H1 (cell line): ENCODE results near the gene NFKB1. TPM values are rescaled to one million over a fixed set of nuclear protein-coding genes. Genes with fewer than 3 reads are reported as not detected.

Experiments used
- CTCF ChIA-PET: fragments of 300-600 bp; sonication (Branson Sonifier 250); formaldehyde crosslinking; loops from one replicate; lab custom pipeline; 2021; ENCODE audit not compliant: partially characterized antibody; lab: Charles Lee
- POLR2A ChIA-PET: fragments of 300-600 bp; sonication (Branson Sonifier 250); formaldehyde crosslinking; loops from one replicate; lab custom pipeline; 2021; ENCODE audit warnings: inconsistent platforms; ENCODE audit not compliant: partially characterized antibody; lab: Charles Lee
- DNase-seq, 2 experiments: peaks; one replicate each; pipeline versions ENCODE4 v3.0.0 to v3.0.0-alpha.2; 2010 to 2022; ENCODE audit warnings: low spot score in 2 of 2, low read depth in 1 of 2, mixed read lengths in 1 of 2
- FAIRE-seq: peaks from 2 replicates; lab custom pipeline; 2011; peaks lifted over from hg19 to GRCh38; lab: Jason Lieb, UNC
- H2AFZ ChIP-seq: 2 replicates; pipeline ENCODE4 v1.8.1; 2012; ENCODE audit warnings: low read length, inconsistent platforms
- H2AK5ac ChIP-seq: 2 replicates; pipeline ENCODE4 v1.6.1; 2013; ENCODE audit warnings: low read depth, low read length
- H2BK120ac ChIP-seq: replicated peaks from 2 replicates; pipeline ENCODE3; 2013; ENCODE audit warnings: low read depth, low read length, inconsistent platforms
- H2BK12ac ChIP-seq: 2 replicates; pipeline ENCODE4 v1.6.1; 2013; ENCODE audit warnings: low read depth, low read length
- H2BK15ac ChIP-seq: 2 replicates; pipeline ENCODE4 v1.6.1; 2013; ENCODE audit warnings: low read length
- H2BK20ac ChIP-seq: 2 replicates; pipeline ENCODE4 v1.6.1; 2013; ENCODE audit warnings: low read length
- H2BK5ac ChIP-seq: 2 replicates; pipeline ENCODE4 v1.6.1; 2013; ENCODE audit warnings: low read depth, low read length
- H3K14ac ChIP-seq: 2 replicates; pipeline ENCODE4 v1.6.1; 2013; ENCODE audit warnings: inconsistent platforms; ENCODE audit not compliant: insufficient read length
- H3K18ac ChIP-seq: 2 replicates; pipeline ENCODE4 v1.6.1; 2013; ENCODE audit warnings: low read length; ENCODE audit errors: extremely low read depth
- H3K23ac ChIP-seq: 2 replicates; pipeline ENCODE4 v1.6.1; 2013; ENCODE audit warnings: inconsistent platforms; ENCODE audit not compliant: insufficient read length
- H3K23me2 ChIP-seq: 2 replicates; pipeline ENCODE4 v1.6.1; 2013; ENCODE audit warnings: low read depth, low read length
- H3K27ac ChIP-seq: 2 replicates; pipeline ENCODE4 v1.6.1; 2011; ENCODE audit warnings: low read depth, low read length, inconsistent platforms
- H3K27me3 ChIP-seq, 4 experiments: replicated peaks in 1 of 4; 1 replicate in 1 of 4; 2 replicates in 3 of 4; pipeline versions ENCODE4 v1.6.1 to v1.8.1; 2011 to 2013; ENCODE audit warnings: low read length in 3 of 4, mild to moderate bottlenecking in 3 of 4, inconsistent platforms in 2 of 4, mixed read lengths in 2 of 4, moderate library complexity in 1 of 4; ENCODE audit not compliant: control insufficient read depth in 3 of 4, insufficient read depth in 3 of 4; ENCODE audit errors: extremely low read depth in 1 of 4
- H3K36me3 ChIP-seq, 4 experiments: 2 replicates each; pipeline versions ENCODE4 v1.6.1 to v1.8.1; 2011 to 2013; ENCODE audit warnings: mild to moderate bottlenecking in 4 of 4, low read length in 3 of 4, moderate library complexity in 2 of 4, control low read depth in 1 of 4, inconsistent platforms in 1 of 4; ENCODE audit not compliant: insufficient read depth in 4 of 4, control insufficient read depth in 2 of 4
- H3K4ac ChIP-seq: replicated peaks from 2 replicates; pipeline ENCODE3; 2013; ENCODE audit warnings: low read length, low read depth, mixed read lengths, inconsistent platforms; ENCODE audit not compliant: insufficient read length
- H3K4me1 ChIP-seq, 4 experiments: replicated peaks in 1 of 4; 1 replicate in 1 of 4; 2 replicates in 3 of 4; pipeline versions ENCODE4 v1.6.1 to v1.8.1; 2011 to 2013; ENCODE audit warnings: low read length in 3 of 4, inconsistent platforms in 2 of 4, mixed read lengths in 1 of 4; ENCODE audit not compliant: insufficient read depth in 4 of 4, control insufficient read depth in 3 of 4
- H3K4me2 ChIP-seq, 2 experiments: 2 replicates each; pipeline versions ENCODE4 v1.6.1 to v1.8.1; 2011 to 2013; ENCODE audit warnings: low read depth in 2 of 2, low read length in 2 of 2, control low read depth in 1 of 2, inconsistent platforms in 1 of 2, mild to moderate bottlenecking in 1 of 2; ENCODE audit not compliant: insufficient read depth in 1 of 2
- H3K4me3 ChIP-seq, 4 experiments: fragments of 200-600, 300-600 bp in 1 of 4; sonication (generic), shearing (Covaris generic), sonication (Bioruptor Twin) in 1 of 4; 2 replicates each; pipeline versions ENCODE4 v1.5.1 to v1.8.1; 2011 to 2016; ENCODE audit warnings: low read length in 4 of 4, low read depth in 3 of 4, control low read depth in 2 of 4, inconsistent platforms in 2 of 4, mild to moderate bottlenecking in 2 of 4, mixed read lengths in 1 of 4, moderate library complexity in 1 of 4; ENCODE audit not compliant: insufficient read depth in 2 of 4; ENCODE audit errors: extremely low read depth in 1 of 4
- H3K56ac ChIP-seq: replicated peaks from 2 replicates; pipeline ENCODE3; 2013; ENCODE audit warnings: low read depth, mild to moderate bottlenecking, mixed read lengths, low read length, inconsistent platforms; ENCODE audit not compliant: insufficient read length
- H3K79me1 ChIP-seq: 2 replicates; pipeline ENCODE4 v1.6.1; 2013; ENCODE audit warnings: low read depth, low read length, control low read depth
- H3K79me2 ChIP-seq, 2 experiments: 2 replicates each; pipeline versions ENCODE4 v1.6.1 to v1.8.1; 2012 to 2013; ENCODE audit warnings: low read length in 2 of 2, mild to moderate bottlenecking in 2 of 2, inconsistent platforms in 1 of 2; ENCODE audit not compliant: insufficient read depth in 2 of 2, control insufficient read depth in 1 of 2
- H3K9ac ChIP-seq, 4 experiments: replicated peaks in 1 of 4; 1 replicate in 1 of 4; 2 replicates in 3 of 4; pipeline versions ENCODE4 v1.6.1 to v1.8.1; 2011 to 2013; ENCODE audit warnings: low read depth in 3 of 4, low read length in 3 of 4, control low read depth in 2 of 4, mild to moderate bottlenecking in 2 of 4, moderate library complexity in 2 of 4, inconsistent platforms in 1 of 4; ENCODE audit errors: extremely low read depth in 1 of 4
- H3K9me3 ChIP-seq, 2 experiments: 2 replicates each; pipeline versions ENCODE4 v1.6.1 to v1.8.1; 2012 to 2013; ENCODE audit warnings: mild to moderate bottlenecking in 2 of 2, moderate library complexity in 2 of 2, control low read depth in 1 of 2, inconsistent platforms in 1 of 2, low read depth in 1 of 2, low read length in 1 of 2, mixed read lengths in 1 of 2; ENCODE audit not compliant: insufficient read depth in 2 of 2
- H4K20me1 ChIP-seq, 2 experiments: replicated peaks in 1 of 2; 2 replicates each; pipeline versions ENCODE3 to v1.8.1; 2011 to 2013; ENCODE audit warnings: inconsistent platforms in 2 of 2, low read length in 2 of 2, mild to moderate bottlenecking in 1 of 2; ENCODE audit not compliant: insufficient read depth in 2 of 2, control insufficient read depth in 1 of 2
- H4K5ac ChIP-seq: 2 replicates; pipeline ENCODE4 v1.6.1; 2013; ENCODE audit warnings: low read length, low read depth, mixed read lengths, inconsistent platforms; ENCODE audit not compliant: insufficient read length
- H4K8ac ChIP-seq: 2 replicates; pipeline ENCODE4 v1.8.0; 2013; ENCODE audit warnings: mild to moderate bottlenecking, moderate library complexity, low read length, inconsistent platforms; ENCODE audit not compliant: insufficient read depth; ENCODE audit errors: extremely low read depth
- H4K91ac ChIP-seq: replicated peaks from 2 replicates; pipeline ENCODE3; 2013; ENCODE audit warnings: low read length, mixed read lengths, inconsistent platforms; ENCODE audit not compliant: insufficient read length
- BRCA1 ChIP-seq: IDR thresholded peaks from 2 replicates; pipeline ENCODE4 v1.6.1; 2012; ENCODE audit warnings: low read depth, low read length, improper control_type of control experiment
- CBX8 ChIP-seq: fragments of 300-800, 300-1000 bp; sonication (generic); IDR thresholded peaks from 2 replicates; pipeline ENCODE4 v1.7.1; 2016; ENCODE audit warnings: low read depth, low read length, borderline replicate concordance
- CREB1 ChIP-seq: IDR thresholded peaks from 2 replicates; pipeline ENCODE4 v1.6.1; 2012; ENCODE audit warnings: inconsistent platforms
- HDAC2 ChIP-seq, 2 experiments: fragments of 300-600 bp in 1 of 2; sonication (generic) in 1 of 2; IDR thresholded peaks; 2 replicates each; pipeline ENCODE4 v1.6.1; 2011 to 2012; ENCODE audit warnings: low read depth in 2 of 2, low read length in 2 of 2, mild to moderate bottlenecking in 2 of 2, moderate library complexity in 2 of 2, borderline replicate concordance in 1 of 2, inconsistent platforms in 1 of 2
- KDM4A ChIP-seq: IDR thresholded peaks from one replicate; pipeline ENCODE4 v1.7.1; 2012; ENCODE audit warnings: low read depth, mild to moderate bottlenecking, moderate library complexity, low read length, inconsistent platforms; ENCODE audit not compliant: severe bottlenecking
- PHF8 ChIP-seq: fragments of 200-600 bp; sonication (generic); conservative IDR thresholded peaks from 2 replicates; pipeline ENCODE4 v1.7.1; 2012; ENCODE audit warnings: low read depth, mild to moderate bottlenecking, inconsistent platforms, low read length, moderate library complexity
- RBBP5 ChIP-seq: IDR thresholded peaks from 2 replicates; pipeline ENCODE4 v1.7.1; 2012; ENCODE audit warnings: low read depth, mild to moderate bottlenecking, inconsistent platforms, low read length, moderate library complexity, borderline replicate concordance
- RNF2 ChIP-seq: fragments of 200-900, 300-1000 bp; sonication (generic); IDR thresholded peaks from 2 replicates; pipeline ENCODE4 v1.7.1; 2016; ENCODE audit warnings: borderline replicate concordance, low read depth, mild to moderate bottlenecking, antibody characterized with exemption, low read length; ENCODE audit not compliant: poor library complexity, severe bottlenecking; ENCODE audit errors: missing control alignments
- SIN3A ChIP-seq, 2 experiments: IDR thresholded peaks in 1 of 2; conservative IDR thresholded peaks in 1 of 2; 2 replicates each; pipeline ENCODE4 v1.6.1; 2011 to 2012; ENCODE audit warnings: low read length in 2 of 2, improper control_type of control experiment in 1 of 2, low read depth in 1 of 2, mild to moderate bottlenecking in 1 of 2
- SUZ12 ChIP-seq: fragments of 200-600 bp; sonication (generic); IDR thresholded peaks from 2 replicates; pipeline ENCODE4 v1.6.1; 2012; ENCODE audit warnings: mild to moderate bottlenecking, inconsistent platforms, low read length, moderate library complexity, mixed read lengths
- TBP ChIP-seq: IDR thresholded peaks from 2 replicates; pipeline ENCODE4 v1.6.1; 2011; ENCODE audit warnings: low read depth, low read length, improper control_type of control experiment
- TCF12 ChIP-seq: IDR thresholded peaks from 2 replicates; pipeline ENCODE4 v1.6.1; 2011; ENCODE audit warnings: low read depth, mild to moderate bottlenecking, low read length
- YY1 ChIP-seq: IDR thresholded peaks from 2 replicates; pipeline ENCODE4 v1.6.1; 2011; ENCODE audit warnings: low read depth, mild to moderate bottlenecking, low read length
- WGBS, 2 experiments: shearing (Covaris generic) in 1 of 2; methylation state at CpG; one replicate each; pipeline versions ENCODE4 v1.1.6 to v1.1.7; 2013 to 2015; ENCODE audit warnings: low lambda C conversion rate in 2 of 2, mixed read lengths in 2 of 2, inconsistent platforms in 1 of 2, low coverage in 1 of 2, missing lambda C conversion rate in 1 of 2; ENCODE audit not compliant: insufficient replicate concordance in 2 of 2, insufficient coverage in 1 of 2, insufficient read length in 1 of 2; ENCODE audit errors: extremely low coverage in 1 of 2, missing lambda C conversion rate in 1 of 2; 5-methylcytosine and 5-hydroxymethylcytosine counted together
- polyA plus RNA-seq, 7 experiments: library from polyadenylated mRNA; depleted of rRNA in 3 of 7; stranded (reverse) in 5 of 7; unstranded in 2 of 7; fragments of >200 nt in 5 of 7; fragments of 200-250 nt in 2 of 7; gene quantifications; 1 replicate in 5 of 7; 2 replicates in 1 of 7; 4 replicates in 1 of 7; pipeline versions ENCODE4 v1.2.1 to v1.2.3, GENCODE V29; 2011 to 2013; ENCODE audit warnings: missing spikeins in 2 of 7, mixed read lengths in 2 of 7
- total RNA-seq: library from RNA; stranded (reverse); fragmentation: NEBNext Ultra II Directional; extraction: Animal tissue kit (Norgen Biotek cat#: 25700); gene quantifications from 2 replicates; pipeline ENCODE4 v1.2.1, GENCODE V29; 2021

The NFKB1 gene
- total and polyA plus RNA-seq, 2 of the 8 experiments (the other 6 are each of a cell fraction or from before 2014, with no cell fraction given), result 2.9 to 6.8 TPM

GRCh38 chr4:102638621-102639020, 137.5 kb downstream of the NFKB1 start:
- Histone ChIP-seq H2BK120ac (no peak overlapping the region), H3K79me1 (no peaks in the 10 kb centered on the region), H2AFZ (no peak overlapping the region), H4K20me1 (no peaks in the 10 kb centered on the region), H3K4me3 (no peak overlapping the region), H3K56ac (no peak overlapping the region), H2BK12ac (no peak overlapping the region), H4K5ac (no peak overlapping the region), H3K27ac (no peak overlapping the region), H4K8ac (no peak overlapping the region), H3K36me3 (peaks cover 0 to 13% (median 5%) of the 10 kb centered on the region in 4 experiments; a peak in 6 of 8 replicates), H2BK5ac (no peak overlapping the region), H2AK5ac (no peak overlapping the region), H2BK20ac (no peak overlapping the region), H3K4me2 (no peak overlapping the region), H3K9me3 (no peaks in the 10 kb centered on the region), H3K23me2 (0 out of 2 replicates have a peak, but pooled peaks cover 2% of the 10 kb centered on the region), H3K14ac (no peak overlapping the region), H3K18ac (no peak overlapping the region), H3K4me1 (no peaks in the 10 kb centered on the region), H3K4ac (no peak overlapping the region), H3K79me2 (no peaks in the 10 kb centered on the region), H3K27me3 (no peaks in the 10 kb centered on the region), H2BK15ac (no peak overlapping the region), H3K9ac (no peak overlapping the region), H4K91ac (no peak overlapping the region), H3K23ac (no peak overlapping the region)
- ChIA-PET POLR2A (no interaction called here), CTCF (no interaction called here)
- 96% methylated on average over 1 of the region's 1 CpG; no CpG with 5 or more reads in 1 of the 2 experiments for WGBS, 2 experiments
- no peak for DNase-seq
- FAIRE-seq, result no peak
- TF ChIP-seq TBP (no peak), SIN3A (conservative IDR thresholded peaks at IDR 0.05 in 1 of 2, IDR thresholded peaks at IDR 0.05 in 1 of 2; ENCODE audit: low read depth in 1 of 2, low read length in 2 of 2) (no peak), RBBP5 (no peak), TCF12 (no peak), BRCA1 (no peak), SUZ12 (no peak), CREB1 (no peak), YY1 (no peak), HDAC2 (IDR thresholded peaks at IDR 0.05; ENCODE audit: borderline replicate concordance in 1 of 2, low read depth in 2 of 2, low read length in 2 of 2) (no peak), PHF8 (no peak), CBX8 (no peak), RNF2 (no peak), KDM4A (no peak)
